G401 (cell line): ENCODE data around the gene RAB3B. TPM values are rescaled to one million over a fixed set of nuclear protein-coding genes. Genes with fewer than 3 reads are reported as not detected.
"Not testable (repeated sequence)": the region's sequence is repeated elsewhere in the genome, so short reads cannot be mapped to it uniquely, and the experiment has no call there.

Source experiments
- DNase-seq: peaks from one replicate; pipeline ENCODE4 v3.0.0-alpha.2; 2015; ENCODE audit warnings: low spot score
- in situ Hi-C: cut with HindIII; loops from 2 replicates; pipeline ENCODE4 v1.10.0; 2016; ENCODE audit warnings: low sequenced_read_pairs, mixed read lengths
- total RNA-seq: library from RNA; depleted of rRNA; stranded (reverse); fragments of >200 nt; shearing (Covaris generic); gene quantifications from 2 replicates; pipeline ENCODE4 v1.2.3, GENCODE V29; 2014

The RAB3B gene
- total RNA-seq, 1 experiment from 2014 or later: 3.0 TPM

DNA sequence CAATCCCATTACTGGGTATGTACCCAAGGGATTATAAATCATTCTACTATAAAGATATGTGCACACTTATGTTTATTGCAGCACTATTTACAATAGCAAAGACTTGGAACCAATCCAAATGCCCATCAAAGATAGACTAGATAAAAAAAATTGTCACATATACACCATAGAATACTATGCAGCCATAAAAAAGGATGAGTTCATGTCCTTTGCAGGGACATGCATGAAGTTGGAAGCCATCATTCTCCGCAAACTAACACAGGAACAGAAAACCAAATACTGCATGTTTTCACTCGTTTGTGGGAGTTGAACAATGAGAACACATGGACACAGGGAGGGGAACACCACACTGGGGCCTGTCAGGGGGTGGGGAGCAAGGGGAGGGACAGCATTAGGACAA, 95.8 kb downstream of the RAB3B start:
- DNase-seq, in situ Hi-C loops: not testable (repeated sequence)

DNA sequence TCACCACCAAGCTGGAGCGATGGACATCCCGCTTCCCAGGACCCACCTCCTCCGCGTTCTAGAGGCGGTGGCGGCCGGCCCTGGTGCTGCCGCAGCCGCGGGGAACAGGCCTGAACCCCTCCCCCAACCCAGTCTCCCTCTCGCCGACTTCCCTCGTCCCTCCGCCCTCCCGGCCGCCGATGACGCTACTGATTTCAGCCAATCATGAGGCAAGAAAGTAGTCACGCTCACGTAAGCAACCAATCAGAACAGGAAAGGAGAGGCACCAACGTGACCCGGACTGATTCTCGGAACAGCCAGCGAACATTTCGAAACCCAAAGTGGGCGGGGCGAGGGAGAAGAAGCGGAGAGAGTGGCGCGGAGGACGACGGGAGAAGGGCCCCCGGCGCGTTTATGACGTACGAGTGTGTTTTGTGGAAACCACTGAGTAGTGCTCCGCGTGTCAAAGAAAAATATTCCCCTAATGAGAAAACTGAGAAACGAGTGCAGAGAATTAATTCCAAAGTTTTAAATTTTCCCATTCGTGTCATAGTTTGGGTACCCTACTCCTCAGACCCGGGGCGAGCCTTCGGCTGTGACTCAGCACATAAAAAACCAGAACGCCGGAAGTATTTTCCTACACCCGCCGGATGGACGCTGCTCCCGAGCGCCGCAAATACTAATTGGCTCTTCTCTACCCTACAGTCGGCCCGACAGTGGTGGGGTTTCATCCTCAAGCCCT, 111.7 kb downstream of the RAB3B start, which contains the start of gene NRDC:
Gene NRDC, minus strand, starts transcription at position 112 of the 721 bp plus-strand sequence. CDS start 112 bp downstream, outside the sequence.
- in situ Hi-C loops: no loop called here
- DNase-seq: peak; percentile 100

DNA sequence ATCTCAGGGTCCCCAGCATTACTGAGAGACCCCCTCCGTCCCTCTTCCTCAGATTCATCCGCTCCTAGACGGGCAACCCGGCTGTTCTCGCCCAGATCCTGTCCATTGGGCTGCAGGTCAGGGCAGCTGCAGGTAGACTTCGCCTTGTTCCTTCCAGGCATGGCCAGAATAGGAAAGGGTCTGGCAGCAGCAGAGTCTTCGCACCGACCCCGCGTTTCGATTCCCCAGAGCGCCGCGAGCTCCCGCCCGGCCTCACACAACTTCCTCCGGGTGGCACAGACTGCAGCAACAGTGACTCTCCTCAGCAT, 112.2 kb downstream of the RAB3B start:
- in situ Hi-C loops: no loop called here
- no peak for DNase-seq

DNA sequence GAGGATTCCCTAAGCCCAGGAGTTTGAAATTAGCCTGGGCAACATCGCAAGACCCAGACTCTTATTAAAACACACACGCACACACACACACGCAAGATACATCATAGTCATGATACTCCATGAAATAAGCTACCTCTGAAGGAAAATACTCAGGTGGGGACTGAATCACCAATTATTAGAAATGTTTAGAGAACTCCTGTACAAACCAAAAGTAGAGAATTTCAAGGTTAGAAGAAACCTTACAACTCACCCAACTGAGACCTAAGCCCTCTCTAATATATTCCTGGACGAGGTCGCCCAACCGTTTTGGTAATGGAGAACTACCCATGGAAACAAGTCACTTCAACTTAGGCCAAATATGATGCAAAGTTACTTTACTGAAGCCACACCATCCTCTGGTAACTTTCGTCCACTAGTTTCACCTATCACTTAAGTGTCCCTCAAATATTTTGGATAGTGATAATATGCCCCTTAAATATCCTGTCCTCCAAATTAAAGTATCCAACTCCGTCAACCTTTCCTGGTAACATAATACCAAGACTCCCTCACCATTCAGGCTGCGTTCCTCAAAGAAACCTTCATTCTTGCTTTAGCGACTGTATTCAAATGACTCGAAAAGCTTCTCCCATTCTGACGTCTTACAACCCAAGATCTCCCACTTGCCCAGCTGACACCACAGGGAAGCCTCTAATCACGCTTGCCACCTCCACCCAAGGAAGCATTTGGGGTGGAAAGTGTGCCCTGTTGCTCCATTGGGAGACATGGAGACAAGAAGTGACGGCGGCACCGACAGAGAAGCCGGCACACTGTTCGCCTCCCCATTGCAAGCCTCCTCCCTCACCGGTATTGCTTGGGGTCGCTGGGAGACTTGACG, 112.8 kb downstream of the RAB3B start:
- in situ Hi-C loops: no loop called here
- peak; percentile 37 for DNase-seq

DNA sequence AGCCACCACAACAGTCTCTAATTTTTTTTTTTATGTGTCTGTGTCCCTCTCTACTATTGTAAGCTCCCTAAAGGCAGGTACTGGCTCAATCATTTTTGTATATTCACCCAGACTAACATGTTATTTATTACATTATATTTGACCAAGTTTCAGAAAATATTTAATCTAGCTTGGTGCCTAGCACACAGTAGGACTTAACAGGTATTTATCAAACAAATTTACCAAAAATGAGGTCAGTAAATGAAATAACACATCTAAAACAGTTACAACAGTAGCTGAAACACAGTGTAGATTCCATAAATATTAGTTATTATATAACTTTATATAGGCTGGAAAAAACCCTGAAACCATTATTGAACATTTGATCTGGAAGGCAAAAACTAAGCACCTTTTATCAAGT, 114.7 kb downstream of the RAB3B start:
- in situ Hi-C loops: no loop called here
- no peak for DNase-seq

DNA sequence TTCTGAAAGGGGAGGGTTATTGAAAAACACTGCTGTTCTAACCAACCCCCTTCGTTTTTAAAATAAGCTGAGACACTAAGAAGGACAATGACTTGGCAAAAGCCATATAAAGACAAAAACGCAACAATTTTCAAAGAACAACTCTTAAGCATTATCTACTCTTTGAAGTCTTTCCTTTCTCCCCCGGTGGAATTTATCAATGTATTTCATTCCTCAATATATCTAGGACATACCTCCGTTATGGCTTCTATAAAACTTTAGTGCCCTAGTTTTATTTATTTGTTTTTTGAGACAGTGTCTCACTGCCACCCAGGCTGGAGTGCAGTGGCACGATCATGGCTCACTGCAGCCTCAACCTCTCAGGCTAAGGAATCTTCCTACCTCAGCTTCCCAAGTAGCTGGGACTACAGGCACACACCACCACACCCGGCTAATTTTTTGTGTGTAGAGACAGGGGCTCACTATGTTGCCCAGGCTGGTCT, 115.2 kb downstream of the RAB3B start:
- in situ Hi-C loops: no loop called here
- DNase-seq: no peak

DNA sequence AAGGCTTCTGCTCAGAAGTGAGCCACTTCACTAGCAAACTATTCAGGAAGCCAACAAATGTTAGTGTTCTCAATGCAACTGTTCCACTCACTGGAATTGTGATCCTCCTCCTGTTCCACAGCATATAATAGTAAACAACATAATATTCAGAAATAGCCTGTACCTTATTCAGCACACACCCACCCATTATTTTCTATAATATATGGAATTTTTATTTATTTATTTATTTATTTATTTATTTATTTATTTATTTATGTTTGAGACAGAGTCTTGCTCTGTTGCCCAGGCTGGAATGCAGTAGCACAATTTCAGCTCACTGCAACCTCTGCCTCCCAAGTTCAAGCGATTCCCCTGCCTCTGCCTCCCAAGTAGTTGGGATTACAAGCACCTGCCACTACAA, 117.2 kb downstream of the RAB3B start:
- in situ Hi-C loops, DNase-seq: not testable (repeated sequence)

DNA sequence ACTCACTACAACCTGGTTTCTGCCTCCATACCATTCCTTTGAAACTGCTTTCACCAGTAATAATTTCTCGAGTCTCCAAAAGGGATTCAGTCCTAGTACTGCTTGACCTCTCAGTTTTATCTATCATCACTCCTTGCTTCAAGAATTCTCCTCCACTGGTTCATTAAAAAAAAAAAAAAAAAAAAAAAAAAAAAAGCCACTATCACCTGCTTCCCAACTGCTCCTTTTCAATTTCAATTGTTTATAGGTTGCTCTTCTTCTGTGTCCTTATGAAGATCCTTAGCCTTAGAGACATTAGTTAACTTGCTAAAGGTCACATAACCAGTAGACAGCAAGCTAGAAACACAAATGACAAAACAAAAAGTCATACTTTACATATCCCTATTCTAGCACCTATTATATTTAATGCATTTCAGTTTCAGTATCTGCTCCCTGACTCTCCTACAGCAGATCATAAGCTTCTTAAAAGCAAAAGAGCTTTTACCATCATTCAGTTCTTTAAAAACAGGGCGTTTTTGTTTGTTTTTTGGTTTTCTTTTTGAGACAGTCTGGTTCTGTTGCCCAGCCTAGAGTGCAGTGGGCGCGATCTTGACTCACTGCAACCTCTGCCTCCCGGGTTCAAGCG, 119.0 kb downstream of the RAB3B start:
- in situ Hi-C loops: no loop called here
- DNase-seq: no peak

DNA sequence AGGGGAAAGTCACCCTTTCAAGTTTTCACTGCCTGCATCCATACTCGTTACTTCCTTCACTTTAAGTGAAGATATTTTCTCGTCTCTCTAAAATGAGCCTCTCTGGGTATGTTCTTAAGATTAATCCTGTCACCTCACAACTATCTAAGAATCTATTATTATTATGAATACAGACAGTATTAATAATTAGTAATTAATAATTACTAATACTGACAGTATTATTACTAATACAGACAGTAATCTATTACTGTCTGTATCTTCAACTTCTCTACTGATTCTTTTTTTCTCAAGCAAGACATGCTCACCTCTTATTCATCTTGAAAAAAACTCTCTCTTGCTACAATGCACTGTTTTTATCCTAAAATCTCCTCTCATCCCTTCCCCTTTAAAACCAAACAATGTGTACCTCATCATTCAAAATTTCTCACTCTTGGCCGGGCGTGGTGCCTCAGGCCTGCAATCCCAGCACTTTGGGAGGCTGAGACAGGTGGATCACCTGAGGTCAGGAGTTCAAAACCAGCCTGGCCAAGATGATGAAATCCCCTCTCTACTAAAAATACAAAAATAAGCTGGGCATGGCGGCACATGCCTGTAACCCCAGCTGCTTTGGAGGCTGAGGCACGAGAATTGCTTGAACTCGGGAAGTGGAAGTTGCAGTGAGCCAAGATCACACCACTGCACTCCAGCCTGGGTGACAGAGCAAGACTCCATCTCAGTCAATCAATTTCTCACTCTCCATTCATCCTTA, 119.7 kb downstream of the RAB3B start:
- no peak for DNase-seq
- in situ Hi-C loops: no loop called here

DNA sequence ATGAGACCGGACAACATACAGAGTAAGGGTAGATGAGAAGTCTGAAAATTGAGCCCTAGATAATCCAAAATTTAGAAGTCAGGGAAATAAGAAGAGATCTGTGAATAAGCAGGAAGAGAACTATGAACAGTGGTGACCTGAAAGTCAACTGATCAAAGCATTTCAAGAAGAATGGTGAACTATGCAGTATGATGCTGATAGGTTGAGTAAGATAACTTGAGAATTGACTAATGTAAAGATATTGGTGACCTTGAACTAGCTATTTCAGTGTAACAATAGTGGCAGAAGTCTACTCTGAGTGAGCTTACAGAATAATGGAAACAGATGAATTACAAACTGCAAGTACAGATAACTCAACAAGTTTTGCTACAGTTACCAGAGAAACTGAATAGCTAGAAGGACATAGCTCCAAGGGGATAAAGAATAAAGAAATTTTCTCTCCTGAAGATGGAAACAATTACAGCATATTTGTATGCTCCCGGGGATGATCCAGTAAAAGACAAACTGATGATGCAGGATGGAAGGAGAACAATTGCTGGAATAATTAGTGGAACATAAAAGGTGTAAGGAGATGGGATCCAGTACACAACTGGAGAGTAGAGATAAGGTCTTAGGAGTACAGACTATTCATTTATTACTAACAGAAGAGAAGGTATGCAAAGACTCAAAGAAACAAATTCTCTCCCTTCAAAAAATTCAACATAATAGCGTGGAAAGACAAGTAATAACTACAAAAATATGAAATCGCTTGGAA, 122.8 kb downstream of the RAB3B start:
- DNase-seq: no peak
- in situ Hi-C loops: no loop called here

DNA sequence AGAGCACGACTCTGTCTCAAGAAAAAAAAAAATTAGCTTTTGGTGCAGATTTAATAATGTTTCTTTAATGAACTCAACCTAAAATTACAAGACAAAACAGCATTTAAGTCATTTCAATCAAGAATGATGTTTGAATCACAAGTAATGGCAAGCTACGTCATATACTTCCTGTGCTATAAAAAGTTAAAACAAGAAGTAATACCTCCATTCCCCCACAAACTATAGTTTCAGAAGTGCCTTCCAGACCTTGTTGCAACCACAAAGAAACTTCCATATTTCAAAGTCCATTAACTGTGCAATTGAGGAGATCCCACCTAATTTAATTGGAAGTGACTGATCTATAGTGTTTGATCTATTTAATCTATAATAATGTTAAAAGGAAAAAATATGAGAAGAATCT, 127.1 kb downstream of the RAB3B start:
- in situ Hi-C loops: no loop called here
- no peak for DNase-seq

DNA sequence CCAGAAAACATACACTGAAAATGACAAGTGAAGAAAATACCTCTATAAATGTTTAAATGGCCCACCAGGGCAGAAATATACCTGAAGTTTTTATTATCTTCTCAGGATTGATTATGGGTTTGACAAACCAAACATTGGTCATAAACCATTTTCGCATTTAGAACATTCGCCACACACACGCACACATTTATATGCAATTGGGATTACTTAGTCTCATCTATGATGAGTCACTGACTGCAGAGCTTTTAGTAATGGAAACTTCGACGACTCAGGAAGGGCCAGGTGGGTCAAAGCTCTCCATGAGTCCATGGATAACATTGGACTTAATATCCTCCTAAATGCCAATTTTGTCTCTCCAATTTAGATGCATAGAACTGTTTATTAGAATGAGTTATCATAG, 128.8 kb downstream of the RAB3B start:
- DNase-seq: no peak
- in situ Hi-C loops: no loop called here

DNA sequence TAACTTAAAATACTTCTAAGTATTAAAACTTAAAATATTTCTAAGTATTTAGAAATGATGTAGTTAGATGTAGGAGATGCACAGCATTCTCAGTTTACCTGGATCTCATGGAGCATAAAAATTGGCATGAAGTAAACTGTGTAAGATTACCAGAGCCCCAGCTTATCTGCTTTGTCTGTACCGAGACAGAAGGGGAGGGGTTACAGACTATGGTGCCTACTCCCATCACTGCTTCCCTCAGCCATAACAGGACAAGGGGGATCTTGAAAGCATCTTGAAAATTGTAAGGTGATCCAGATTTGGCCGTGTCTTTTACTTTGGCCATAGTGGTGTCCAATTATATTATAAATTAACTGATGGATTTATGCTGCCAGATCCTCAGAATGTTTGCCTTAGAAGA, 130.8 kb downstream of the RAB3B start:
- no peak for DNase-seq
- in situ Hi-C loops: no loop called here

DNA sequence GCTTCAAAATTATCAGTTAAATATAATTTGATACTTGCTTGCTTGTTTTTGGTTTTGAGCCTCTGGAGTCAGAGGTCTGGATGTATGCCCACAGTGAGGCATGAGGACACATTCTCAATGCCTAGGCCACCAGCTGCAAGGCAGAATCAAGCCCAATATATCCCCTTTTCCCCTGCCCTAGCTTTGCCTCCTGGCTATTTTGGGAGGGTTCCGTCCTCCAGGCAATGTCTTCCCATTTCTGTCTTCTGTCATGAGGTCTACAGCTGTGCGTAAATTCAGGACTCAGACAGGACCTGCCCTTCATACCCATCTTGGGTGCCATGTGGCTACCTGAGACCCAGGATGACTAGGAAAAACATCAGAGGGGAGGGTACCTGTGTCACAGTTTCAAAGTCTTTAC, 131.2 kb downstream of the RAB3B start:
- no peak for DNase-seq
- in situ Hi-C loops: no loop called here

DNA sequence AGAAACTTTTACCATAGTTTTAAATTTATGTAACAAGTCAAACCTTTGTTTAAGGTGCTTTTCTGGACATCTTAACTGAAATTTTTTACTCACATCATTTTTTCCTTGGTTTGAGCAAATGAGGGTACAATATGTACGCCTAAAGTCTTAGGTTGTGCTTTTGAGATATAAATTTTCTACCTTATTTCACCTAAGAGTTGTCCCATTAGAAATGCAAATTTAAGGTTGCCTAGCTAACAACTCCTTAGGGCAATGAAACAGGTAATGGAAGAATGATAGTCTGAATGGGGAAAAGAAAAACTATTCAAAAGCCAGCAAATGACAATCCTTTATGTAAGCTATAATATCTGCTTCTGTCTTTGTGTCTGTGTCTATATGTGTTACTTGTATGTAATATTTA, 131.6 kb downstream of the RAB3B start:
- in situ Hi-C loops: no loop called here
- DNase-seq: no peak
